ENCODE measurements around the gene MMAB. TPM values are rescaled to one million over a fixed set of nuclear protein-coding genes. Genes with fewer than 3 reads are reported as not detected.
A peak's percentile ranks its signal among the peaks of the same experiment; 100 is the strongest.

Gene MMAB
- polyA plus RNA-seq, 3 donors from 2014 or later, result 25.6 to 61.6 (median 59.0) TPM

DNA sequence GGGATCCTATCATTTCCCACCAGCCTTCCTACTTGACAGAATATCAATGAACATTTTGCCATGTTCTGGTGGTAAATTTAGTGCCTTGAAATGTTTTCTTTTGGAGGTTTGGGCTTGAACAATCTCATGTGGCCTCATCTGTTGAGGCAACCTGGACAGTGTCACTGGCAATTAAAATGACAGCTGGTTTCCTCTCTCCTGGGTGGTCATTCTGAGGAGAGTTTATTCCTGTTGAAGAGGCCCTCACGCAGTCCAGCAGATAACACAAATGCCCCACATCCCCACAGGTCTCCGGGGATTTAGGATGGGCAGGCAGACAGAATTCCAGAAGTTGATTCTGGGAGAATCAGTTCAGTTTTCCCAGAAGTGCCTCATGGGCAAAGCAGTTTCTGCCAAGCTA, 41.9 kb downstream of the MMAB start:
- Mint-ChIP-seq H3K27ac (no peak overlapping the region), H3K36me3 (peaks cover 9 to 44% (median 20%) of the 10 kb centered on the region in 3 donors), H3K27me3 (ENCODE audit: low read depth in 3 of 3) (no peaks in the 10 kb centered on the region), H3K4me3 (no peak overlapping the region), H3K4me1 (no peaks in the 10 kb centered on the region), H3K9me3 (no peaks in the 10 kb centered on the region)
- no peak for DNase-seq

DNA sequence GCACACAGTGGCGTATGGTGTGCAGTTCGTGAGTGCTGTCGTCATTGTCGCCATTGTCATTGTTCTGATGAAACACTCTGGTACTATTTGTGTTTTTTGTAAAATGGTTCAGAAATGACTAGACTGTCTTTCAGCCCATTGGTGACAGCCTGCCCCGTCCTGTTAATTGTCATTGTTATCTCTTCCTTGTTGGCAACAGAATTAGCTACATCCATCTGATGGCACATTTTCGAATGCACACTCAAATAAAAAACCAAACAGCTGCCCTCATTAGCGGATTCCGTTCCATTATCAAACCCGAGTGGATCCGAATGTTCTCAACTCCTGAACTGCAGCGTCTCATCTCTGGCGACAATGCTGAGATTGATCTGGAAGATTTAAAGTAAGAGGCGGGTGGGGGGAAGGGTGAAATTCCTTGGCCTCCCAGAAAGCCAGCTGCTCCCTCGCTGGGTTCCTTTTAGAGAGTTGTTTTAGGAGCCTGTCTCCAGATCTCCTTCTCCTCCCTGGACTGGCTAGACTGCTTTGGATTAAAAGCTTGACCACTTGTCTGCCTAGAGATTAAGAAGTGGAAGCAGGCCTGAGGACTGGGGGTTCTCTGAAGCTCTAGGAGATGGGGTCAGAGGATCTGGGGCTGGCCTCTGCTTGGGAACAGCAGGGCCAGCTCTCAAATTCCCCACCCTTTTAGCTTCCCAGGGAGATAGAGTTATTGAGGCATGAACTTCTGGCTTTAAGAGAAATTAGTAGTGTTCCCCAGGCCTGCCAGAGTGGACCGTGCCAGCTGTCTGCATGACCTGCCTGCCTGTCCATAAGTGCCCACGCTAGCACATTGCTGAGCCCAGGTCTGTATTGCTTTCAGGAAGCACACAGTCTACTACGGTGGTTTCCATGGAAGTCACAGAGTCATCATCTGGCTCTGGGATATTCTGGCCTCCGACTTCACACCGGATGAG, 43.3 kb downstream of the MMAB start:
- DNase-seq, result no peak
- H3K9me3 Mint-ChIP-seq, result no peaks in the 10 kb centered on the region
- no peaks in the 10 kb centered on the region for H3K27me3 Mint-ChIP-seq (ENCODE audit: low read depth in 3 of 3)
- H3K4me1 Mint-ChIP-seq, result no peaks in the 10 kb centered on the region
- no peak overlapping the region for H3K4me3 Mint-ChIP-seq
- H3K27ac Mint-ChIP-seq, result peak overlapping the region in 2 of 6 donors; percentile 30 to 55
- H3K36me3 Mint-ChIP-seq, result peaks cover 15 to 45% (median 18%) of the 10 kb centered on the region in 3 donors

DNA sequence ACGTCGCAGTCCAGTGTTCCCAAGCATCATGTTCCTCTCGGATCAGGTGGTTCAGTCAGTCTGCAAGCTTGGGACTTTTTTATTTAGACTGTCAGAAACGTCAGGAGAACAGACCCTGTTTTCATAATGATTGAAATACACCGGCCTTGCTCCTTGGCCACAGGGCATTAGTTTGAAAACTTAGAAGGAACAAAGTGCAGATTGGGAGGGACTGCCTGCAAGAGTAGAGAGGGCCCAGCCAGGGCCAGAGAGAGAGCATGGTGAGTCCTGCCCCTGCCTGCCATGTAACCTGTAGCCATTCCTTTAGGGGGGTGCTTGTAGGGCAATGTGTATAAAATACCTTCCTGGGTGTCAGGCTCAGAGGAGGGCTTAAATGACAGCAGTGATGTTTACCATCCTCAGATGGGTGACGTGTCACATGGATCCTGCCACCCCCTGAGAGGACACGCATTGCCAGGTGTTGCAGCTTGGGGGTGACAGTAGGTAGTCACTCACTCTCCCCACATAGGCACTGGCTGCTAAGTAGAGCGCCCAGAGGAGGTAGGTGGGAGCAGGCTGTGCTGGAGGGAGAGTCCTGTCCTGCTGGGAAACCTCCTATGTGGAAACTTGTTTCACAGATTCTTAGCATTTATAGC, 45.7 kb downstream of the MMAB start:
- H3K4me3 Mint-ChIP-seq, result no peak overlapping the region

DNA sequence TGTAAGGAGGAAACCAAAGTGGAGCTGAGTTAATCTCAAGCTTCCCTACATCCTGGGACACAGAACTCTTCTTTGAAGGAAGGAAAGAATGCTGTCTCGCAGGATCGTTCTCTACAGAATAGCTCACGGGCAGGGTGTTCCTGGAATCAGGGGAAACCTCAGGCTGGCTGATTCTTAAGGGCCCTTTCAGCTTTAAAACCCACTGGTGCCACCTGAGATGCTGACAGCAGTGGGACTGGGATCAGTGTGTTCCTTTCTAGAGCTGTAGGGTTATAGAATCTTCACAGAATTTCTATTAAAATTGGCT, 48.1 kb downstream of the MMAB start:
- H3K27me3 Mint-ChIP-seq (ENCODE audit: low read depth in 3 of 3), result no peaks in the 10 kb centered on the region
- no peak overlapping the region for H3K27ac Mint-ChIP-seq
- no peaks in the 10 kb centered on the region for H3K4me1 Mint-ChIP-seq
- H3K4me3 Mint-ChIP-seq, result no peak overlapping the region
- DNase-seq, result no peak
- peaks cover 16 to 50% (median 18%) of the 10 kb centered on the region in 3 donors for H3K36me3 Mint-ChIP-seq
- H3K9me3 Mint-ChIP-seq, result no peaks in the 10 kb centered on the region

More for the DNA sequence above, 45.7 kb downstream of the MMAB start:
- Mint-ChIP-seq H3K36me3 (peaks cover 15 to 46% (median 17%) of the 10 kb centered on the region in 3 donors), H3K4me1 (no peaks in the 10 kb centered on the region), H3K27me3 (ENCODE audit: low read depth in 3 of 3) (no peaks in the 10 kb centered on the region), H3K27ac (peak overlapping the region in 1 of 6 donors; percentile 7), H3K9me3 (no peaks in the 10 kb centered on the region)
- no peak for DNase-seq

DNA sequence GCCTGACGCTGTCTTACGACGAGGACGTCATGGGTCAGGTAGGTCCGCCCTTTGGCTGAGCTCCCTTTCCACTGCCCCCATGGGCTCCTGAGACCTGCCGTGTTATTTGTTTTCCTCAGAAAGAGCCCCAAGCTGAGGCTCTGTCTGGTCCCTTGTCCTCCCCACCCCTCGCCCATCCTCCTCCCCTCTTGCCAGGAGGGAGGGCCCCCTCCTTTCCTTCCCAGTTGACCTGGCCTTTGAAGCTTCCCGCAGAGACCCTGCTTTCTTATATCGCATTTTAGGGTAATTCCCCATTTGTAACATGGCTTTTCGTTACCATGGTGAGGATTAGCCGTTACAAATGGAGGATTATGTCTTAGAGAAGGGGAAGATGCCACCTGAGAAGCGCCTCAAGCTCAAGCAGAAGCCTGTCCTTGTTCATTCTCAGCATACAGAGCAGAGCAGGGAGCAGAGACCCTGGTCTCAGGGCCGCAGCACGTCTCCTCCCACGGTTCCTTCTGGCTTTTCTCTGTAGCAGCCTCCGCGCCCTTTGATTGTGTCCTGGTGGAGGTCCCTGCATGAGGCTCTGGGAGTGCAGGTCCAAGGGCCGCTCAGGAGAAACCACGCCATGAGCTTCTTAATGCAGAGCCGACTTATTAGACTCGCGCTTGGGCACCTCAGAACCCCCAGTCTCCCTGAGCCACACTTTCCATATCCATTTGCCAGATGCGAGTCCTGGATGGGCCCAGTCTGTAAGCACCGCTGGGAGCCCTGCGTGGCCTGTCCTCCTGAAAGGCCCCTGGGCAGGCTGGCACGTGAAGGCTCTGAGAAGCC, 48.6 kb downstream of the MMAB start:
- Mint-ChIP-seq H3K27ac (no peak overlapping the region), H3K9me3 (no peaks in the 10 kb centered on the region), H3K27me3 (ENCODE audit: low read depth in 3 of 3) (peaks cover 0 to 2% (median 0%) of the 10 kb centered on the region in 3 donors), H3K4me3 (no peak overlapping the region), H3K4me1 (no peaks in the 10 kb centered on the region), H3K36me3 (peaks cover 13 to 49% (median 24%) of the 10 kb centered on the region in 3 donors)
- no peak for DNase-seq

DNA sequence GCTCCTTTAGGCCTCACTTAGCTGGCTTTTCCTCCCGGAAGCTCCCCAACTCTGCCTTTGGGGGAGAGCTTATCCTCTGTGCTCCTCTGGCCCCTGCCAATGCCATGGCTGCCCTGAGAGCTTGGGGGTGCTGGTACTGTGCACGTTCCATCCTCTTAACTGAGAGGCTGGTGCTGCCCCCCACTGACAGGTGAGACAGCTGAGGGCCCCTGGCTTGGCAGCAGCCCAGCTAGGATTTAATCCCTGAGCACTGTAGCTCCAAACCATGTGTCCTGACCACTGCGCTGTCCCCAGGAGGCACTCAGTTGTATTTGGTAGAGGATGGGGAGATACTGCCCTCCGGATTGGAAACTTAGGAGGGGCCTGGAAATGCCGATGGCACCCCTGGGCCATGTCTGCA, 49.8 kb downstream of the MMAB start:
- Mint-ChIP-seq H3K36me3 (peaks cover 18 to 53% (median 30%) of the 10 kb centered on the region in 3 donors), H3K27ac (no peak overlapping the region), H3K4me1 (peaks cover 3 to 6% of the 10 kb centered on the region in 2 donors), H3K4me3 (no peak overlapping the region), H3K9me3 (no peaks in the 10 kb centered on the region), H3K27me3 (ENCODE audit: low read depth in 3 of 3) (peaks cover 0 to 3% (median 0%) of the 10 kb centered on the region in 3 donors)
- no peak for DNase-seq

DNA sequence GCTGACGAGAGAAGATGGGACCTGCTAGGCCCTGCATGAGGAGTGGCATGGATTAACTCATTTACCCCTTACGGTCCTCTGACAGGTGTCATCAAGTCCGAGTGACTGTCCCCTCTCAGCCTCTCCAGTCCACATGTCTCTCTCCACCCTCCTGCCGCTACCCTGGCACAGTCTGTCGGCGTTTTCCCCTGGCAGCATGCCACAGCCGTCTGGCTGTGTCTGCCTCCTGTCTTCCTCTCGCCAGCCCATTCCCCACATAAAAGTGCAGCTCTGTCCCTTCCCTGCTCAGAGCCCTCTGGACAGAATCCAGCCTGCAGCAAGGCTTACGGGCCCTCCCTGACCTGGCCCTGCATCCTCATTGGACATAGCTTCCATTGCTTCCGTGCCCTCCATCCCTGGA, 50.2 kb downstream of the MMAB start:
- no peak overlapping the region for H3K4me3 Mint-ChIP-seq
- H3K36me3 Mint-ChIP-seq, result peaks cover 22 to 58% (median 34%) of the 10 kb centered on the region in 3 donors
- no peak for DNase-seq
- peaks cover 0 to 3% (median 0%) of the 10 kb centered on the region in 3 donors for H3K27me3 Mint-ChIP-seq (ENCODE audit: low read depth in 3 of 3)
- H3K4me1 Mint-ChIP-seq, result peaks cover 3 to 7% of the 10 kb centered on the region in 2 donors
- no peaks in the 10 kb centered on the region for H3K9me3 Mint-ChIP-seq
- peak overlapping the region in 1 of 6 donors; percentile 71 for H3K27ac Mint-ChIP-seq

DNA sequence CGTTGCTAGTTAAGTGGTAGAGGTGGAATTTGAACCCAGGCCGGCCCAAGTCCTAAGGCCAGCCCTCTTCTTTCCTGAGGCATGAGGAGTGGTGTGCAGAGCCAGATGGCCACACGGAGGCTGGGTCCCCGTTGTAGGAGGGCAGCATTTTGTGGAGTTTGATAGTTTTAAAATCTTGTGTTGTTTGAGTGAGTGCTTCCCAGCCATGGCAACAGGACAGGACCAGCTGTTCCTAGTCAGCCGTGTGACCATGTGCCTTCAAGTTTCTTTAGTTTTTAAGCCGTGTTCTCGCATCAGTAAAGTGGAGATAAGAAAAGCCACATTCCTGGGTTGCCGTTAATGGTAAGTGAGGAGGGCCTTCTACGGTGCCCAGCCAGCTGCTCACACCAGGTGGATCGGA, 51.5 kb downstream of the MMAB start:
- no peak overlapping the region for H3K27ac Mint-ChIP-seq
- peaks cover 27 to 62% (median 31%) of the 10 kb centered on the region in 3 donors for H3K36me3 Mint-ChIP-seq
- no peak overlapping the region for H3K4me3 Mint-ChIP-seq

DNA sequence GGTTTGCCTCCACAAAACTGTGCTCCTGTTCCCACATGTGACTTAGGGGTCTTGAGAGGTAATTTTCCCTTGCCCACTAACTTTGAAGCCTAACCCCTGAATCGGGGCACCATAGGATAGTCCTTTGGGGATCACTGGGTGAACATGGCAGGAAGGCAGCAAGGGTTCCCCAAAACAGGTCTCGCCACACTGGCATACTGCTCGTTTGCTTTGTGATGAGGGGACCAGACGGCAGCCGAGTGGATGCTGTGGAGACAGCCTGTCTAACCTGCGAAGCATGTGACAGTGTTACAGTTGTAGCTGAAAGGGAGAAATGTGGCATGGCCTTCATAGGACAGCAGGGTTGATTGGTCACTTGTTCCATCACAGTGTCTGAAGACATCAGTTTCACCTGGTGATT, 53.5 kb downstream of the MMAB start:
- H3K36me3 Mint-ChIP-seq, result peaks cover 29 to 66% (median 33%) of the 10 kb centered on the region in 3 donors

More for the DNA sequence above, 51.5 kb downstream of the MMAB start:
- Mint-ChIP-seq H3K27me3 (ENCODE audit: low read depth in 3 of 3) (peaks cover 0 to 5% (median 0%) of the 10 kb centered on the region in 3 donors), H3K9me3 (no peaks in the 10 kb centered on the region), H3K4me1 (peaks cover 3 to 7% of the 10 kb centered on the region in 2 donors)
- no peak for DNase-seq

DNA sequence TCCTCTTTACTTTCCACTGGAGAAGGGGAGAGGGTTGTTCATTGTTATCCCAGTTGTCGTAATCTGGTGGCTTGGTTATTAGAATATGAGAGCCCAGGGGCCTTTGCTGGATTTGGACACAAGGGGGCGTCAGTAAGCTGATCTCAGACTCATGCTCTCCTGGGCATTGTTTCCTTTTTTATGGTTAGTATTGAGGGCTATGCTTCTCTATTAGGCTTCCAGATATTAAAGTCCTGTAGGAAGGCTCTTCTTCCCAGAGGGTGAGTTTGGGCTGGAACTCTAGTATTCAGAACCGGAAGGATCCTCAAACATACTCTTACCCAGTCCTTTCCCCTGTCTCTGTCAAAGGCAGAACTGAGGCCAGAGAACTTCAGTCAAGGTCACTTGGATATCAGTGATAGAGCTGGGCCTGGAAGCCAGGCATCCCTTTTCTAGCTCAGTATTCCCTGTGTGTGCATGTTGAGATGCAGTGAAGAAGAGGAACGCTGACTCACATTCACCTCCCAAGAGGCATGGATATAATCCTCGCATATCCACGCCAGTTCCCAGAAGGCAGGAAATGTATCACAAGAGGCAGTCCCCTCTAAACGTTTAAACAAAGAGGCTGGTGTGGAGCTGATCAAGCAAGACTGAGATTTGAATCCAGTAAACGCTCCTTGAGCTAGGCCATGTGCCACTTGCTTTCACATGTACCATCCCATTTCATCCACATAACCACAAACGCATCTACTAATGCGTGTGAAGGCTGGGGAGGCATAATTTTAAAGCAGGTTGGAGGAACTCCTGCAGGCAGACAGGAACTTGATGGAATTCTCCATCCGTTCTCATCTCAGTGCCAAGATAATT, 54.3 kb downstream of the MMAB start:
- Mint-ChIP-seq H3K4me3 (no peak overlapping the region), H3K27me3 (ENCODE audit: low read depth in 3 of 3) (peaks cover 0 to 5% (median 0%) of the 10 kb centered on the region in 3 donors), H3K9me3 (no peaks in the 10 kb centered on the region), H3K27ac (peak overlapping the region in 3 of 6 donors; percentile 32 to 59 (median 57)), H3K4me1 (peaks cover 3 to 7% of the 10 kb centered on the region in 2 donors), H3K36me3 (peaks cover 33 to 72% (median 33%) of the 10 kb centered on the region in 3 donors)
- DNase-seq, result peak; percentile 44 to 63 (median 56)

More for the DNA sequence above, 53.5 kb downstream of the MMAB start:
- DNase-seq, result no peak
- Mint-ChIP-seq H3K9me3 (no peaks in the 10 kb centered on the region), H3K4me1 (peaks cover 3 to 7% of the 10 kb centered on the region in 2 donors), H3K27me3 (ENCODE audit: low read depth in 3 of 3) (peaks cover 0 to 5% (median 0%) of the 10 kb centered on the region in 3 donors), H3K4me3 (no peak overlapping the region), H3K27ac (no peak overlapping the region)

DNA sequence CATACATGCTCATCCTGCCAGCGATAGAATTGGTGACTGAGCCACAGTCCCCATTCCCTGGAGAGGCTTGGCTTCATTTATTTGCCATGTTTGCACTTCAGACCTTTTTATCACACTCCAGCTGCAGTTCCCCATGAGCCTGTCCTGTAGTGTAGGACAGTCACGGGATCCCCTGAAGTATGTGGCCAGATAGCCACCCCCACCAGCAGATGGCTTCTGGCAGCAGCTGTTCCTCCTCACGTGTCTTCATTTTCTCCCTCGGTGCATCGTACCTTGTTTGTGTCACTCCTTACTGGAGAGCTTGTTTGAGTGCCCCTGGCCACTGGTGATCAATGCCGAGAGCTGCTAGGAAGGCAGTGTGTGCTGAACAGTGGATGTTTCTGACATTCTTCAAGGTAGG, 55.7 kb downstream of the MMAB start:
- peaks cover 0 to 5% (median 0%) of the 10 kb centered on the region in 3 donors for H3K27me3 Mint-ChIP-seq (ENCODE audit: low read depth in 3 of 3)
- DNase-seq, result no peak
- H3K27ac Mint-ChIP-seq, result no peak overlapping the region
- no peaks in the 10 kb centered on the region for H3K9me3 Mint-ChIP-seq
- H3K36me3 Mint-ChIP-seq, result peaks cover 31 to 73% (median 42%) of the 10 kb centered on the region in 3 donors
- H3K4me3 Mint-ChIP-seq, result no peak overlapping the region
- H3K4me1 Mint-ChIP-seq, result peaks cover 3 to 7% of the 10 kb centered on the region in 2 donors

DNA sequence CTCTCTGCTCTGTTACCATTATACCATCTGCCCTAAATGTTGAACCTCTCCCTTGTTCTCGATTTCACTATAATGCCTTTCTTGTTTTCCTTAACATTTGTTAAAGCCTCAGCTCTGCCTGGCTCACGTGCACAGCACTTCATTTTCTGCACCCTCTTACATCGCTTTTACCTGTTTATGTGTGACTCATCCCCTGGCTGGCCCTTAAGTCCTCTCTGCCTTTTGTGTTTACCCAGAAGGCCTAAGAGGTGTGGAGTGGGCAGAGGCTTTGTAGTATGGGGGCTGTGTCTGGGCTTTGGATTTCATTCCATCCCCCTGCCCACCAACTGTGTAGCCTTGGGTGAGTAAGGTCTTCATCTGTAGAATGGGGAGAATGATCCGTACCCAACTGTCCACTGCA, 59.3 kb downstream of the MMAB start:
- no peak for DNase-seq
- H3K27me3 Mint-ChIP-seq (ENCODE audit: low read depth in 3 of 3), result peaks cover 0 to 2% (median 0%) of the 10 kb centered on the region in 3 donors
- no peaks in the 10 kb centered on the region for H3K9me3 Mint-ChIP-seq
- H3K36me3 Mint-ChIP-seq, result peaks cover 30 to 80% (median 47%) of the 10 kb centered on the region in 3 donors
- peaks cover 3 to 5% of the 10 kb centered on the region in 2 donors for H3K4me1 Mint-ChIP-seq
- no peak overlapping the region for H3K27ac Mint-ChIP-seq
- H3K4me3 Mint-ChIP-seq, result no peak overlapping the region

DNA sequence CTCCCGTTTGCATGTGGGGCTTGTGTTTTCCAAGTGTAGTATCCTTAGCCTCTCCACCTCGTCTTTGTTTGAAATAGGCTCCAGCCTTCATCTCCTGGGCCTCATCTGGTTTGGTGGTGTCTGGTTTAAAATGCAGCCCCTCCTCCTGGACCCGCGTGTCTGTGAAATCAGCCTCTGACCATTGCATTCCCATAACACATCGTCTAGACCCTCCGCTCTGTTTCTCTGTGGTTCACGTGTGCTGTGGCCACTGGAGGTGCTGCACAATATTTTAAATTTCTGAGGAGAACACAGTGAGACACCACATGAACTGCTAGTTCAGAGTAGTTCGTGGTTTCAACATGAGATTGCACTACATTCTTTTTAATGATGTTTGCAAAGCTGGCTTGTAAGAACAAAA, 60.3 kb downstream of the MMAB start:
- Mint-ChIP-seq H3K36me3 (peaks cover 29 to 78% (median 45%) of the 10 kb centered on the region in 3 donors), H3K27me3 (ENCODE audit: low read depth in 3 of 3) (peaks cover 0 to 2% (median 0%) of the 10 kb centered on the region in 3 donors), H3K4me1 (no peaks in the 10 kb centered on the region), H3K4me3 (no peak overlapping the region), H3K27ac (peak overlapping the region in 3 of 6 donors; percentile 35 to 44 (median 36)), H3K9me3 (no peaks in the 10 kb centered on the region)
- DNase-seq, result no peak

All from immature natural killer cell (primary cell).